Anterior cingulate cortex (tissue), 58 donors: Measurements from ENCODE around the gene ARMC2.
A peak's percentile ranks its signal among the peaks of the same experiment; 100 is the strongest.
"Not testable (repeated sequence)": the region's sequence is repeated elsewhere in the genome, so short reads cannot be mapped to it uniquely, and the experiment has no call there.

ENCODE experiments used
- DNase-seq, 58 donors: peaks; one replicate each; lab custom pipeline; 2025; lab: John Stamatoyannopoulos, UW

Gene ARMC2

GRCh38 chr6:108832738-108833137, 15.5 kb upstream of the ARMC2 start:
- DNase-seq = no peak

GRCh38 chr6:108835218-108835850, 12.9 kb upstream of the ARMC2 start:
- peak in 55 of 58 donors; percentile 27 to 89 (median 70) for DNase-seq

GRCh38 chr6:108836061-108836460, 12.2 kb upstream of the ARMC2 start:
- DNase-seq = no peak

GRCh38 chr6:108837236-108837971, 10.8 kb upstream of the ARMC2 start:
- no peak for DNase-seq

GRCh38 chr6:108838101-108838717, 10.0 kb upstream of the ARMC2 start:
- DNase-seq = no peak

- no peak for DNase-seq
These were observed 9.1 kb upstream of the ARMC2 start for GRCh38 chr6:108839083-108839642.

- no peak for DNase-seq
These were observed 7.3 kb upstream of the ARMC2 start for GRCh38 chr6:108840919-108841318.

GRCh38 chr6:108841377-108841855, 6.8 kb upstream of the ARMC2 start:
- no peak for DNase-seq

- no peak for DNase-seq
These were observed 4.1 kb upstream of the ARMC2 start for GRCh38 chr6:108844135-108844534.

- no peak for DNase-seq
These were observed 3.1 kb upstream of the ARMC2 start for GRCh38 chr6:108845145-108845544.

- DNase-seq = no peak
These were observed 2.1 kb upstream of the ARMC2 start for GRCh38 chr6:108846101-108846500.

- no peak for DNase-seq
These were observed 1.6 kb upstream of the ARMC2 start for GRCh38 chr6:108846628-108847027.

GRCh38 chr6:108847738-108848115, 495 bp upstream of the ARMC2 start:
- peak in 2 of 58 donors; percentile 27 to 39 for DNase-seq

GRCh38 chr6:108850669-108851465, 2.6 kb downstream of the ARMC2 start:
- DNase-seq = no peak

GRCh38 chr6:108851756-108852155, 3.5 kb downstream of the ARMC2 start:
- DNase-seq = no peak

- no peak for DNase-seq
These were observed 4.9 kb downstream of the ARMC2 start for GRCh38 chr6:108853077-108853476.

GRCh38 chr6:108862479-108863191, 14.4 kb downstream of the ARMC2 start:
- peak in 14 of 58 donors; percentile 9 to 43 (median 22) for DNase-seq

- not testable (repeated sequence) for DNase-seq
These were observed 17.6 kb downstream of the ARMC2 start for GRCh38 chr6:108865751-108866286.

- no peak for DNase-seq
These were observed 18.6 kb downstream of the ARMC2 start for GRCh38 chr6:108866798-108867197.
